Sigmoid colon (tissue), 7 donors: Measurements from ENCODE around the gene LARP6. TPM values are rescaled to one million over a fixed set of nuclear protein-coding genes. Genes with fewer than 3 reads are reported as not detected.

Experiments used
- DNase-seq: peaks from one replicate; pipeline ENCODE4 v3.0.0-alpha.2; 2019
- H3K27ac ChIP-seq, 4 donors: fragments of 200-600 bp; sonication (generic); one replicate each; pipeline ENCODE4 v1.5.1; 2016 to 2019; ENCODE audit warnings: mild to moderate bottlenecking in 1 of 4
- H3K27me3 ChIP-seq, 3 donors: fragments of 200-600 bp; sonication (generic); one replicate each; pipeline ENCODE4 v1.5.1; 2019; ENCODE audit warnings: mild to moderate bottlenecking in 1 of 3
- H3K36me3 ChIP-seq, 4 donors: fragments of 200-600 bp; sonication (generic); one replicate each; pipeline ENCODE4 v1.5.1; 2016 to 2019
- H3K4me1 ChIP-seq, 4 donors: fragments of 200-600 bp; sonication (generic); one replicate each; pipeline ENCODE4 v1.5.1; 2017 to 2019
- H3K4me3 ChIP-seq, 4 donors: fragments of 200-600 bp; sonication (generic); one replicate each; pipeline ENCODE4 v1.5.1; 2017 to 2019; ENCODE audit warnings: mild to moderate bottlenecking in 2 of 4, moderate library complexity in 1 of 4
- H3K9me3 ChIP-seq, 4 donors: fragments of 200-600 bp in 3 of 4; sonication (generic) in 3 of 4; one replicate each; pipeline versions ENCODE4 v1.5.1 to v1.6.1; 2013 to 2019
- CTCF ChIP-seq, 4 experiments: fragments of 450-650 bp in 3 of 4; fragments of 200-600 bp in 1 of 4; IDR thresholded peaks; one replicate each; pipeline ENCODE4 v1.5.1; 2016 to 2019; ENCODE audit warnings: antibody characterized with exemption in 4 of 4, mild to moderate bottlenecking in 3 of 4, moderate library complexity in 2 of 4
- EP300 ChIP-seq, 4 donors: sonication (generic); formaldehyde crosslinking; IDR thresholded peaks; one replicate each; pipeline ENCODE4 v1.6.1; 2017; ENCODE audit warnings: antibody characterized with exemption in 4 of 4
- POLR2A ChIP-seq, 2 donors: fragments of 450-650 bp; IDR thresholded peaks; one replicate each; pipeline ENCODE4 v1.6.1; 2016; ENCODE audit warnings: antibody characterized with exemption in 2 of 2, mild to moderate bottlenecking in 2 of 2, moderate library complexity in 2 of 2
- POLR2AphosphoS5 ChIP-seq, 4 donors: sonication (generic); formaldehyde crosslinking; IDR thresholded peaks; one replicate each; pipeline ENCODE4 v1.6.1; 2017; ENCODE audit warnings: antibody characterized with exemption in 4 of 4
- WGBS, 2 donors: extraction: QIAGEN DNeasy Blood & Tissue Kit; methylation state at CpG; one replicate each; pipeline ENCODE4 v1.1.7; 2013; 5-methylcytosine and 5-hydroxymethylcytosine counted together
- intact Hi-C: fragments of 100-400 bp; cut with DNase I; formaldehyde crosslinking; loops from one replicate; pipeline ENCODE4 v1.15.1; 2023
- polyA plus RNA-seq, 3 donors: library from polyadenylated mRNA; stranded (reverse); fragments of 200-250 nt; gene quantifications; one replicate each; pipeline ENCODE4 v1.2.3, GENCODE V29; 2013
- total RNA-seq, 4 donors: library from RNA; depleted of rRNA; stranded (reverse); fragments of >200 nt; gene quantifications; one replicate each; pipeline ENCODE4 v1.1.0, GENCODE V29; 2016
- donor health status: healthy with polysubstance abuse.
- donor health status: Bipolar disorder and iron deficiency.
- donor health status: healthy.

The LARP6 gene
- total and polyA plus RNA-seq, 7 donors, result 1.2 to 26.6 (median 13.7) TPM

GRCh38 chr15:70802629-70803028 is 51.3 kb downstream of the LARP6 start:
- intact Hi-C loops, result no loop called here
- no peak overlapping the region for H3K4me3 ChIP-seq
- H3K9me3 ChIP-seq, result no peaks in the 10 kb centered on the region
- H3K36me3 ChIP-seq, result no peaks in the 10 kb centered on the region
- no peaks in the 10 kb centered on the region for H3K27me3 ChIP-seq
- WGBS, 2 donors, result 91 to 92% methylated on average over 4 of the region's 4 CpGs
- TF ChIP-seq CTCF (IDR thresholded peaks at IDR 0.05) (no peak), POLR2AphosphoS5 (IDR thresholded peaks at IDR 0.05) (no peak), POLR2A (IDR thresholded peaks at IDR 0.05) (no peak), EP300 (IDR thresholded peaks at IDR 0.05) (no peak)
- DNase-seq, result no peak
- H3K27ac ChIP-seq, result no peak overlapping the region
- H3K4me1 ChIP-seq, result peaks cover 0 to 13% (median 12%) of the 10 kb centered on the region in 4 donors

GRCh38 chr15:70801109-70801508 is 52.8 kb downstream of the LARP6 start:
- Histone ChIP-seq H3K27ac (peak overlapping the region in 1 of 4 donors; percentile 68), H3K36me3 (no peaks in the 10 kb centered on the region), H3K4me3 (no peak overlapping the region), H3K4me1 (peaks cover 0 to 13% (median 12%) of the 10 kb centered on the region in 4 donors), H3K27me3 (no peaks in the 10 kb centered on the region), H3K9me3 (no peaks in the 10 kb centered on the region)
- intact Hi-C loops, result no loop called here
- DNase-seq, result no peak
- 93 to 94% methylated on average over 5 of the region's 5 CpGs for WGBS, 2 donors
- no peak for TF ChIP-seq POLR2A (IDR thresholded peaks at IDR 0.05)
- no peak for TF ChIP-seq EP300 (IDR thresholded peaks at IDR 0.05)
- no peak for TF ChIP-seq CTCF (IDR thresholded peaks at IDR 0.05)
- TF ChIP-seq POLR2AphosphoS5 (IDR thresholded peaks at IDR 0.05), result no peak

GRCh38 chr15:70799667-70800450 is 54.1 kb downstream of the LARP6 start:
- H3K27me3 ChIP-seq, result no peaks in the 10 kb centered on the region
- H3K4me1 ChIP-seq, result peaks cover 0 to 13% (median 12%) of the 10 kb centered on the region in 4 donors
- TF ChIP-seq CTCF (IDR thresholded peaks at IDR 0.05) (no peak), POLR2AphosphoS5 (IDR thresholded peaks at IDR 0.05) (no peak), POLR2A (IDR thresholded peaks at IDR 0.05) (no peak), EP300 (IDR thresholded peaks at IDR 0.05) (no peak)
- H3K4me3 ChIP-seq, result no peak overlapping the region
- DNase-seq, result no peak
- intact Hi-C loops, result no loop called here
- H3K27ac ChIP-seq, result peak overlapping the region in 3 of 4 donors; percentile 17 to 68 (median 23)
- no peaks in the 10 kb centered on the region for H3K36me3 ChIP-seq
- WGBS, 2 donors, result 83 to 84% methylated on average over 9 of the region's 9 CpGs
- no peaks in the 10 kb centered on the region for H3K9me3 ChIP-seq

- Histone ChIP-seq H3K27ac (no peak overlapping the region), H3K4me3 (no peak overlapping the region), H3K4me1 (peaks cover 0 to 13% (median 12%) of the 10 kb centered on the region in 4 donors), H3K36me3 (no peaks in the 10 kb centered on the region), H3K27me3 (no peaks in the 10 kb centered on the region), H3K9me3 (no peaks in the 10 kb centered on the region)
- no peak for DNase-seq
- intact Hi-C loops, result no loop called here
- WGBS, 2 donors, result 94 to 97% methylated on average over 5 of the region's 5 CpGs
- no peak for TF ChIP-seq POLR2A (IDR thresholded peaks at IDR 0.05)
- TF ChIP-seq EP300 (IDR thresholded peaks at IDR 0.05), result no peak
- TF ChIP-seq CTCF (IDR thresholded peaks at IDR 0.05), result no peak
- TF ChIP-seq POLR2AphosphoS5 (IDR thresholded peaks at IDR 0.05), result no peak
Observed at GRCh38 chr15:70797464-70797863, 56.5 kb downstream of the LARP6 start.
